A549 (cell line): ENCODE measurements around the gene ITGA2B.
"Not testable (repeated sequence)": the region's sequence is repeated elsewhere in the genome, so short reads cannot be mapped to it uniquely, and the experiment has no call there.

Experiments
- BHLHE40 ChIP-seq: IDR thresholded peaks from 2 replicates; pipeline ENCODE4 v1.6.1; 2012; ENCODE audit warnings: low read depth, low read length, inconsistent platforms
- CHD4 ChIP-seq: fragments of 200-600 bp; sonication (generic); IDR thresholded peaks from 2 replicates; pipeline ENCODE4 v1.6.1; 2016; ENCODE audit warnings: antibody characterized with exemption, mild to moderate bottlenecking, borderline replicate concordance
- CTCF ChIP-seq: fragments of >200 bp; sonication (Bioruptor Twin); formaldehyde crosslinking; IDR thresholded peaks from 3 replicates; pipeline ENCODE4 v1.5.1; 2016
- JUNB ChIP-seq: fragments of >200 bp; sonication (Bioruptor Twin); formaldehyde crosslinking; IDR thresholded peaks from 2 replicates; pipeline ENCODE4 v1.6.1; 2016
- POLR2A ChIP-seq: IDR thresholded peaks from 2 replicates; pipeline ENCODE4 v1.6.1; 2012; ENCODE audit warnings: mild to moderate bottlenecking, low read length
- POLR2AphosphoS2 ChIP-seq: conservative IDR thresholded peaks from 2 replicates; pipeline ENCODE4 v1.6.1; 2012; ENCODE audit warnings: low read length, improper control_type of control experiment, inconsistent platforms
- RAD21 ChIP-seq, 2 experiments: fragments of >200 bp in 1 of 2; sonication (Bioruptor Twin) in 1 of 2; formaldehyde crosslinking in 1 of 2; IDR thresholded peaks in 1 of 2; conservative IDR thresholded peaks in 1 of 2; 2 replicates in 1 of 2; 3 replicates in 1 of 2; pipeline ENCODE4 v1.6.1; 2012 to 2018; ENCODE audit warnings: inconsistent platforms in 1 of 2
- ZFP36 ChIP-seq: fragments of 450-650 bp; IDR thresholded peaks from 2 replicates; pipeline ENCODE4 v1.6.1; 2014; ENCODE audit warnings: borderline replicate concordance; ENCODE audit not compliant: partially characterized antibody

- not testable (repeated sequence) for TF ChIP-seq ZFP36; CTCF; POLR2A; JUNB; POLR2AphosphoS2; BHLHE40; CHD4; RAD21 (conservative IDR thresholded peaks at IDR 0.05 in 1 of 2, IDR thresholded peaks at IDR 0.05 in 1 of 2)
These were observed 4.7 kb upstream of the ITGA2B start for GRCh38 chr17:44394112-44394511.
